Endothelial cell of umbilical vein (primary cell): ENCODE data around the gene GAPDH. TPM values are rescaled to one million over a fixed set of nuclear protein-coding genes. Genes with fewer than 3 reads are reported as not detected.

Experiments used
- BruUV-seq: library from RNA; stranded (reverse); fragments of 400-500 nt; replicated peaks from 2 replicates; lab custom pipeline; 2021; lab: Mats Ljungman, UMichigan
- CTCF ChIA-PET: fragments of 300-600, 350-600 bp; sonication (Branson Sonifier 250); formaldehyde crosslinking; loops from one replicate; lab custom pipeline; 2021; ENCODE audit warnings: antibody characterized with exemption, inconsistent platforms; lab: Charles Lee
- POLR2A ChIA-PET: fragments of 300-600, 350-600 bp; sonication (Branson Sonifier 250); formaldehyde crosslinking; loops from one replicate; lab custom pipeline; 2021; ENCODE audit warnings: antibody characterized with exemption, inconsistent platforms; lab: Charles Lee
- DNase-seq: peaks from one replicate; pipeline ENCODE4 v3.0.0-alpha.2; 2011; ENCODE audit warnings: low read depth, low spot score
- FAIRE-seq: peaks from 2 replicates; lab custom pipeline; 2011; peaks lifted over from hg19 to GRCh38; lab: Jason Lieb, UNC
- H2AFZ ChIP-seq: 2 replicates; pipeline ENCODE4 v1.6.0; 2012; ENCODE audit warnings: low read depth, low read length, control low read depth, inconsistent platforms
- H3K27ac ChIP-seq: 2 replicates; pipeline ENCODE4 v1.5.1; 2011; ENCODE audit warnings: low read depth, mild to moderate bottlenecking, control low read depth, low read length, moderate library complexity; ENCODE audit not compliant: insufficient read depth
- H3K27me3 ChIP-seq, 2 experiments: 2 replicates each; pipeline versions ENCODE4 v1.6.0 to v1.6.1; 2011; ENCODE audit warnings: low read length in 2 of 2, mixed read lengths in 1 of 2; ENCODE audit not compliant: control insufficient read depth in 2 of 2, insufficient read depth in 2 of 2
- H3K36me3 ChIP-seq, 2 experiments: 2 replicates in 1 of 2; 3 replicates in 1 of 2; pipeline ENCODE4 v1.5.1; 2011; ENCODE audit warnings: low read length in 2 of 2, mild to moderate bottlenecking in 1 of 2, moderate library complexity in 1 of 2; ENCODE audit not compliant: control insufficient read depth in 2 of 2, insufficient read depth in 2 of 2; ENCODE audit errors: extremely low read depth in 1 of 2
- H3K4me1 ChIP-seq: 3 replicates; pipeline ENCODE4 v1.5.1; 2011; ENCODE audit warnings: mild to moderate bottlenecking, low read length; ENCODE audit not compliant: control insufficient read depth, insufficient read depth; ENCODE audit errors: extremely low read depth
- H3K4me2 ChIP-seq: 2 replicates; pipeline ENCODE4 v1.6.1; 2011; ENCODE audit warnings: low read length, control low read depth, mixed read lengths; ENCODE audit not compliant: insufficient read depth
- H3K4me3 ChIP-seq, 3 experiments: fragments of 200-600 bp in 1 of 3; sonication (generic), shearing (Covaris generic) in 1 of 3; replicated peaks in 1 of 3; 2 replicates each; pipeline ENCODE4 v1.5.1; 2011 to 2016; ENCODE audit warnings: control low read depth in 3 of 3, low read length in 3 of 3, mild to moderate bottlenecking in 2 of 3, inconsistent platforms in 1 of 3, low read depth in 1 of 3, moderate library complexity in 1 of 3; ENCODE audit not compliant: insufficient read depth in 1 of 3
- H3K79me2 ChIP-seq: 2 replicates; pipeline ENCODE4 v1.6.0; 2012; ENCODE audit warnings: low read length, inconsistent platforms; ENCODE audit not compliant: control insufficient read depth, insufficient read depth
- H3K9ac ChIP-seq: replicated peaks from 2 replicates; pipeline ENCODE3; 2011; ENCODE audit warnings: low read length, control low read depth; ENCODE audit not compliant: insufficient read depth; ENCODE audit errors: extremely low read depth
- H3K9me1 ChIP-seq: replicated peaks from 3 replicates; pipeline ENCODE4 v1.6.0; 2011; ENCODE audit warnings: mild to moderate bottlenecking, low read length; ENCODE audit not compliant: control insufficient read depth, insufficient read depth; ENCODE audit errors: extremely low read depth
- H3K9me3 ChIP-seq: replicated peaks from 2 replicates; pipeline ENCODE4 v1.5.1; 2012; ENCODE audit warnings: low read length, inconsistent platforms; ENCODE audit not compliant: control insufficient read depth, insufficient read depth
- H4K20me1 ChIP-seq: replicated peaks from 2 replicates; pipeline ENCODE3; 2011; ENCODE audit warnings: mild to moderate bottlenecking, low read length; ENCODE audit not compliant: control insufficient read depth, insufficient read depth; ENCODE audit errors: extremely low read depth
- EZH2 ChIP-seq: IDR thresholded peaks from 2 replicates; pipeline ENCODE4 v1.6.1; 2012; ENCODE audit warnings: borderline replicate concordance, low read depth, mild to moderate bottlenecking, moderate library complexity, low read length, inconsistent platforms; ENCODE audit not compliant: severe bottlenecking
- GATA2 ChIP-seq: IDR thresholded peaks from 2 replicates; pipeline ENCODE4 v1.7.0; 2011; ENCODE audit warnings: low read depth, mild to moderate bottlenecking, moderate library complexity, mixed read lengths, low read length; ENCODE audit not compliant: insufficient read length, insufficient read depth
- JUN ChIP-seq: IDR thresholded peaks from 2 replicates; pipeline ENCODE4 v1.6.1; 2011; ENCODE audit warnings: borderline replicate concordance, low read depth; ENCODE audit not compliant: insufficient read length, insufficient read depth
- POLR2A ChIP-seq: IDR thresholded peaks from 2 replicates; pipeline ENCODE4 v1.6.1; 2012; ENCODE audit warnings: low read depth, mild to moderate bottlenecking, control low read depth, low read length
- dilution Hi-C: fragments of 300-500 bp; cut with MboI; formaldehyde crosslinking; loops from one replicate; pipeline ENCODE4 v1.15.0; 2019; ENCODE audit warnings: low sequenced_read_pairs; ENCODE audit not compliant: extremely low pct_ligation_motif_present
- intact Hi-C: fragments of 100-400 bp; cut with micrococcal nuclease; formaldehyde crosslinking; loops from one replicate; pipeline ENCODE4 v1.10.0; 2022
- polyA plus RNA-seq, 4 experiments: library from polyadenylated mRNA; depleted of rRNA in 3 of 4; stranded (reverse) in 3 of 4; unstranded in 1 of 4; fragments of >200 nt; gene quantifications; 2 replicates each; pipeline versions ENCODE4 v1.2.1 to v1.2.3, GENCODE V29; 2011 to 2012; ENCODE audit warnings: missing spikeins in 1 of 4
- total RNA-seq: library from RNA; stranded (reverse); gene quantifications from 2 replicates; pipeline ENCODE4 v1.2.3, GENCODE V29; 2021

GAPDH gene
- total and polyA plus RNA-seq, 2 donors (not counting 3 experiments of a cell fraction or from before 2014, with no cell fraction given), result 4,648 to 8,748 TPM

- dilution Hi-C loops (no loop called here), intact Hi-C loops (loop anchor here (1.0 to 2.0 kb wide), 3 partner anchors 19 to 213 kb away; no protein-coding TSS in a partner anchor)
- H3K27ac ChIP-seq, result peak overlapping the region; percentile 73
- DNase-seq (no peak), FAIRE-seq (no peak)
- TF ChIP-seq POLR2A, result no peak
- TF ChIP-seq EZH2, result no peak
- no peak for TF ChIP-seq JUN
- no peak for TF ChIP-seq GATA2
- no peaks in the 10 kb centered on the region for H4K20me1 ChIP-seq
- H3K9me3 ChIP-seq, result no peaks in the 10 kb centered on the region
- H3K79me2 ChIP-seq, result peaks cover 31% of the 10 kb centered on the region
- BruUV-seq, result no TSS peak
- peak overlapping the region; percentile 60 for H3K4me2 ChIP-seq
- H3K27me3 ChIP-seq, result no peaks in the 10 kb centered on the region
- peak overlapping the region; percentile 68 to 70 (median 68) for H3K4me3 ChIP-seq
- peaks cover 47% of the 10 kb centered on the region for H3K4me1 ChIP-seq
- peak overlapping the region; percentile 96 for H3K9ac ChIP-seq
- POLR2A ChIA-PET, result interaction anchor here (1.4 to 2.4 kb wide), 2 partner anchors 13 to 17 kb away, joined by 7 to 14 read pairs; no protein-coding TSS in a partner anchor
- peaks cover 16 to 28% of the 10 kb centered on the region in 2 experiments for H3K36me3 ChIP-seq
- H2AFZ ChIP-seq, result no peak overlapping the region
- H3K9me1 ChIP-seq, result no peaks in the 10 kb centered on the region
- CTCF ChIA-PET, result interaction anchor here (1.4 to 4.5 kb wide), 4 partner anchors 21 to 113 kb away, joined by 3 to 61 read pairs (median 6); no protein-coding TSS in a partner anchor
These were observed 1.9 kb downstream of the GAPDH start for GRCh38 chr12:6535960-6536847.
